OCI-LY7 (cell line): ENCODE data around the gene BSND.

Experiments used
- EZH2phosphoT487 ChIP-seq: fragments of 200-600 bp; sonication (generic); IDR thresholded peaks from 2 replicates; pipeline ENCODE4 v1.6.1; 2018; ENCODE audit warnings: low read depth, borderline replicate concordance, mild to moderate bottlenecking, mixed run types, antibody characterized with exemption, low read length, moderate library complexity, mixed read lengths
- TF ChIP-seq, protein P1 (sequence below): fragments of 200-600 bp; sonication (generic); conservative IDR thresholded peaks from 2 replicates; pipeline ENCODE4 v1.5.1; 2014; ENCODE audit warnings: mild to moderate bottlenecking, antibody characterized with exemption, low read length, moderate library complexity, mixed read lengths

GRCh38 chr1:54996869-54997710, 1.6 kb upstream of the BSND start:
- TF ChIP-seq, protein P1, sequence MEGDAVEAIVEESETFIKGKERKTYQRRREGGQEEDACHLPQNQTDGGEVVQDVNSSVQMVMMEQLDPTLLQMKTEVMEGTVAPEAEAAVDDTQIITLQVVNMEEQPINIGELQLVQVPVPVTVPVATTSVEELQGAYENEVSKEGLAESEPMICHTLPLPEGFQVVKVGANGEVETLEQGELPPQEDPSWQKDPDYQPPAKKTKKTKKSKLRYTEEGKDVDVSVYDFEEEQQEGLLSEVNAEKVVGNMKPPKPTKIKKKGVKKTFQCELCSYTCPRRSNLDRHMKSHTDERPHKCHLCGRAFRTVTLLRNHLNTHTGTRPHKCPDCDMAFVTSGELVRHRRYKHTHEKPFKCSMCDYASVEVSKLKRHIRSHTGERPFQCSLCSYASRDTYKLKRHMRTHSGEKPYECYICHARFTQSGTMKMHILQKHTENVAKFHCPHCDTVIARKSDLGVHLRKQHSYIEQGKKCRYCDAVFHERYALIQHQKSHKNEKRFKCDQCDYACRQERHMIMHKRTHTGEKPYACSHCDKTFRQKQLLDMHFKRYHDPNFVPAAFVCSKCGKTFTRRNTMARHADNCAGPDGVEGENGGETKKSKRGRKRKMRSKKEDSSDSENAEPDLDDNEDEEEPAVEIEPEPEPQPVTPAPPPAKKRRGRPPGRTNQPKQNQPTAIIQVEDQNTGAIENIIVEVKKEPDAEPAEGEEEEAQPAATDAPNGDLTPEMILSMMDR = no peak
- no peak for TF ChIP-seq EZH2phosphoT487
